GM18498 (cell line): ENCODE data around the gene TAOK2.

ENCODE experiments used
- ATAC-seq: cut with Tn5 transposase; IDR thresholded peaks from one replicate; pipeline ENCODE4 v1.9.1; 2021; ENCODE audit warnings: mild to moderate bottlenecking, moderate library complexity; ENCODE audit not compliant: unreplicated experiment

TAOK2 gene

DNA sequence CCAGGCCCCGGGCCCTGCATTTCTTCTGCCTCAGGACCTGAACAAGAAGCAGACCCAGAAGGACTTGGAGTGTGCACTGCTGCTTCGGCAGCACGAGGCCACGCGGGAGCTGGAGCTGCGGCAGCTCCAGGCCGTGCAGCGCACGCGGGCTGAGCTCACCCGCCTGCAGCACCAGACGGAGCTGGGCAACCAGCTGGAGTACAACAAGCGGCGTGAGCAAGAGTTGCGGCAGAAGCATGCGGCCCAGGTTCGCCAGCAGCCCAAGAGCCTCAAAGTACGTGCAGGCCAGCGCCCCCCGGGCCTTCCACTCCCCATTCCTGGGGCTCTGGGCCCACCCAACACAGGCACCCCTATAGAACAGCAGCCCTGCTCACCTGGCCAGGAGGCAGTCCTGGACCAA is 12.6 kb downstream of the TAOK2 start:
- no peak for ATAC-seq

DNA sequence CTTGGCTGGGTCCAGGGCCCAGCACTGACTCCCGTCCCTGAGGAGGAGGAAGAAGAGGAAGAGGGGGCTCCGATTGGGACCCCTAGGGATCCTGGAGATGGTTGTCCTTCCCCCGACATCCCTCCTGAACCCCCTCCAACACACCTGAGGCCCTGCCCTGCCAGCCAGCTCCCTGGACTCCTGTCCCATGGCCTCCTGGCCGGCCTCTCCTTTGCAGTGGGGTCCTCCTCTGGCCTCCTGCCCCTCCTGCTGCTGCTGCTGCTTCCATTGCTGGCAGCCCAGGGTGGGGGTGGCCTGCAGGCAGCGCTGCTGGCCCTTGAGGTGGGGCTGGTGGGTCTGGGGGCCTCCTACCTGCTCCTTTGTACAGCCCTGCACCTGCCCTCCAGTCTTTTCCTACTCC is 13.3 kb downstream of the TAOK2 start:
- no peak for ATAC-seq

DNA sequence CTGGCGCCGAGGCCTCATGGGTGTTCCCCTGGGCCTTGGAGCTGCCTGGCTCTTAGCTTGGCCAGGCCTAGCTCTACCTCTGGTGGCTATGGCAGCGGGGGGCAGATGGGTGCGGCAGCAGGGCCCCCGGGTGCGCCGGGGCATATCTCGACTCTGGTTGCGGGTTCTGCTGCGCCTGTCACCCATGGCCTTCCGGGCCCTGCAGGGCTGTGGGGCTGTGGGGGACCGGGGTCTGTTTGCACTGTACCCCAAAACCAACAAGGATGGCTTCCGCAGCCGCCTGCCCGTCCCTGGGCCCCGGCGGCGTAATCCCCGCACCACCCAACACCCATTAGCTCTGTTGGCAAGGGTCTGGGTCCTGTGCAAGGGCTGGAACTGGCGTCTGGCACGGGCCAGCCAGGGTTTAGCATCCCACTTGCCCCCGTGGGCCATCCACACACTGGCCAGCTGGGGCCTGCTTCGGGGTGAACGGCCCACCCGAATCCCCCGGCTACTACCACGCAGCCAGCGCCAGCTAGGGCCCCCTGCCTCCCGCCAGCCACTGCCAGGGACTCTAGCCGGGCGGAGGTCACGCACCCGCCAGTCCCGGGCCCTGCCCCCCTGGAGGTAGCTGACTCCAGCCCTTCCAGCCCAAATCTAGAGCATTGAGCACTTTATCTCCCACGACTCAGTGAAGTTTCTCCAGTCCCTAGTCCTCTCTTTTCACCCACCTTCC is 13.9 kb downstream of the TAOK2 start:
- no peak for ATAC-seq

DNA sequence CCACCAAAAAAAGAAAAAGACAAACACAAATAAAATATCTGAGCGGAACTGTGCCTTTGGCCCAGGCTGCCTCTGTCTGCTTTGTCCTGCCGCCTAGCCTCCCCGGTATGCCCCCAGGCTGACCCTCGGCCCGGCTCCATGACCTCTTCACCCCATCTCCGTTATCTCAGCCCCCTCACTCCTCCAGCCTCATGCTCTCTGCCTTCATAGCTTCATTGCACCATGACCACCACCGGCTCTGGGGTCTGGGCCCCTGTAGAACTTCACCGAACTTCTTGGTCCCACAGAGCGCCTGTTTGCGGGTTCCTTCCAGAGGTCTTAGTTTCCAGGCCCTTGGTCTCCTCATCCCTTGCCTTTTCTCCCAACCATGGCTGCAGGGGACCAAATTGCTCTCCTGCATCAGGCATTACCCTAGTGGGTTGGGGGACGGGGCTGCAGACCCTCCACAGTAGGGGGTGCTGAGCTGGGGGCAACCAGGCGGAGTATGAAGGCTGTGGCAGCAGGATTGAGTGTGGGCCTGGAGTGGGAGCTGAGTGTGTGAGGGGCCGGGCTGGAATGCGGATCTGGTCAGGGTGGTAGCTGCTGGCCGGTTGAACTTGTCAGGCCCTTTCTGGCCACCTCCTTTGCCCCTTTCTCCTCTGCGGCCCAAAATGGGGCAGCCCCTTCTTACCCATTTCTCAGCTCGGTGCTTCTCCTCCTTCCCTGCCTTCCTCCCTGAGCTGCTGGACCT is 14.8 kb downstream of the TAOK2 start:
- ATAC-seq = no peak

DNA sequence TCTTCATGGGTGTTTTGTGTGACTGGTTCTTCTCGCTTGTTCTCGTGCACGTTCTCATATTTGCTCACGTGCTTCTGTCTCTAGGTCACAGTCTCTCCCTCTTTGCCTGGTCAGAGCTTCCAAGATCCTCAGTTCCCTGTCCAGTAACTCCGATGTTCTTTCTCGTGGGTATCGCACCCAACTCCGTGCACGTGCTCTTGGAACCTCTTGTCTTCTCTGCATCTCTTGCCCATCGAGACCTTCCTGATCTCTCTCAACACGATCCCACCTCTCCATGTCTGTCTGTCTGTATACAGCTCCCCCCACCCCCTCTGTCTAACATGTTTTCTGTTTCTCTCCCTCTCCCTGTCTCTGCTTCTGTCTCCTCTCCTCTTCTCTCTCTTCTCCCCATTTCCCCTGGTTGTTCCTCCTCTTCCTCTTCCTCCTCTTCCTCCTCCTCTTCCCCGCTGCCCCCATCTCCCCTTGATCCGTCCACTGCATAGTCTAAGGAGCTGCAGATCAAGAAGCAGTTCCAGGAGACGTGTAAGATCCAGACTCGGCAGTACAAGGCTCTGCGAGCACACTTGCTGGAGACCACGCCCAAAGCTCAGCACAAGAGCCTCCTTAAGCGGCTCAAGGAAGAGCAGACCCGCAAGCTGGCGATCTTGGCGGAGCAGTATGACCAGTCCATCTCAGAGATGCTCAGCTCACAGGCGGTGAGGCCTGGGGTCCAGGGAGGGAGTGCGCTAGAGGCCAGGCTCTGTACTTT is 15.6 kb downstream of the TAOK2 start:
- ATAC-seq = no peak

DNA sequence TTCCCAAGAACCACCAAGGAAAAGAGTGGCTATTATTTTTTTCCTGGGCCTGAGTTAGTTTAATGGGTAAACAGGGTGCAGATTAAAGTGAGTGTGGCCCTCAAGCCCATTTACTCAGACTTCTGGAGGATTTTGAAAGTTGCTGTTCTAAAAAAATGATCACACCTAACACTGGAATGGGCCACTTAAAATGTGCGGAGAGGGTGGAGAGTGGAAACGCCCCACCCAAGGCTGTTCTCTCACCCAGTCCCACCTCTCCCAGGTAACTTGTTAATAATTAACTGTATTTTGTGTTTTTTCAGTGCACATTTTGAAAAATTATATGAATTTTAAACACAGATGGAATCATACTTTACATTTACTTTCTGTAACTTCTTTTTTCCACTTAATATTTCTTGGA is 16.4 kb downstream of the TAOK2 start:
- no peak for ATAC-seq

DNA sequence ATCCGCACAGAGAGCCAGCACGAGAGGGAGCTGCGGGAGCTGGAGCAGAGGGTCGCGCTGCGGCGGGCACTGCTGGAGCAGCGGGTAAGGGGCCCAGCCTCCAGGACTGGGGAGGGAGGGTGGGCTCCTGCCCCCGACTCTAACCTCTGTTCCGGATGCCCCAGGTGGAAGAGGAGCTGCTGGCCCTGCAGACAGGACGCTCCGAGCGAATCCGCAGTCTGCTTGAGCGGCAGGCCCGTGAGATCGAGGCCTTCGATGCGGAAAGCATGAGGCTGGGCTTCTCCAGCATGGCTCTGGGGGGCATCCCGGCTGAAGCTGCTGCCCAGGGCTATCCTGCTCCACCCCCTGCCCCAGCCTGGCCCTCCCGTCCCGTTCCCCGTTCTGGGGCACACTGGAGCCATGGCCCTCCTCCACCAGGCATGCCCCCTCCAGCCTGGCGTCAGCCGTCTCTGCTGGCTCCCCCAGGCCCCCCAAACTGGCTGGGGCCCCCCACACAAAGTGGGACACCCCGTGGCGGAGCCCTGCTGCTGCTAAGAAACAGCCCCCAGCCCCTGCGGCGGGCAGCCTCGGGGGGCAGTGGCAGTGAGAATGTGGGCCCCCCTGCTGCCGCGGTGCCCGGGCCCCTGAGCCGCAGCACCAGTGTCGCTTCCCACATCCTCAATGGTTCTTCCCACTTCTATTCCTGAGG is 17.4 kb downstream of the TAOK2 start:
- ATAC-seq = no peak

DNA sequence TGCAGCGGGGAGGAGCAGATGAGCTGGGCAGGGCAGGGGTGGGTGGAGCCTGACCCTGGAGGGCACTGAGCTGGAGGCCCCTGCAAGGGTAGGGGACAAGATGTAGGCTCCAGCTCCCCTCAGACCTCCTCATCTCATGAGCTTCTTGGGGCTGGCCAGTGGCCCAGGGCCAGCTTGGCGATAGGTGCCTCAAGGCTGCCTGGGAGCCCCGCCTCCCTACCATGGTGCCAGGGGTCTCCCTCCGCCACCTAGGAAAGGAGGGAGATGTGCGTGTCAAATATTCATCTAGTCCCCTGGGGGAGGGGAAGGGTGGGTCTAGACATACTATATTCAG is 17.9 kb downstream of the TAOK2 start:
- ATAC-seq = no peak

DNA sequence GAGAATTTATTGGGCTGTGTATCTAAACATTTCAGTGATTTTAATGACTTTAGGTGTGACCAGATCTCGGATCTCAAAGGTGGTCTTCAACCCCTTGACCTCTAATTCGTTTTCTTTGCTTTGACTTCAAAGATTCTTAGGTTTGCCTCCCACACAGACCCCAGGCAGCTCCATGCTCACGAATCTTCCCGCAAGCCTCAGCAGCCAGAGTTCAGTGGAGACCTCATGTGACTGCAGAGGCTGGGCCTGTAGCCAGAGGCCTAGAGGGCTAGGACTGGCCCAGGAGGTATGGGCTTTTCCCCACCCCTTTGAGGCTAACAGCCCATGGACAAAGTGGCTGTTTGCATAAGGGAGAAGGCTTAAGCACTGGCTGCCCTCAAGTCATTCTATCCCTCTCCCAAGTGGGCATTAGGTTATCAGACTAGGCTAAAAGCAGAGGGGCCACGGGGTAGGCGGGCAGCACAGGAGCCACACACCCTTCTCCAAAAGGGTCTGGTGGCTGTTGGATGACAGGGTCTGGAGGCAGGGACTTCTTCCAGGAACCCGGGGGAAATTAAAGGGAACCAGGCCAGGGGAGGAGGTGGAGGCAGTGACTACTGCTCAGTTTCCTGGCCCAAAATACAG is 18.8 kb downstream of the TAOK2 start:
- ATAC-seq = no peak

DNA sequence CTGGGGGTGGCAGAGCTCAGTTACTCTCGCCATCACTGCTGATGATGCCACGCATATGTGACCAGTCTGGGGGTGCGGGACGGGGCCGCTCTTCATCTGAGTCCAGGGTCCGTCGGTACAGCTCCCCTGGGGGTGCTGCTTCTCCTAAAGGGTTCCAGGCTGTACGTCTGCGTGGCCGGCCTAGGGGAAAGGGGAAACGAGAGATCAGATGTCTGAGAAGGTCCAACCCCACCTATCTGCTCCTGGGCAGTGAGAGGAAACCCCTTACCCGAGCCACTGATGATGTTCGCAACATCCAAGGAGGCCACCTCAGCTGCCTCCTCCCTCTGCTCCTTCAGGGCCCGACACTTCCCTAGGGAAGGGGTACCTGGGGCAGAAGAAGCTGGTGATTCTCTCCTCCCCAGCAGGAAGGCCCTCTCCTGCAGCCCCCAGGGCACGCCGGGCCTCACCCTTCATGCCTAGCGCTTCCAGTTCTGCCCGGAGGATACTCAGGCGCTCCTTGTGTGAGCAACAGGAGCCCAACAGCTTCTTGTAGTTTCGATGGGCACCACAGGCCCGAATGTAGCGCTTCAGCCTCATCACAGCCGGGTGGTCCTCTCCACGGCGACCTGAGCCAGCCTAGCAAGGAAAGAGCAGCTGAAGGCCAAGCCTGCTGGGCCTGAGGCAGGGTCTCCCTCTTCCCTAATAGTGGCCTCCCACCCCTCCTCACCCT is 19.7 kb downstream of the TAOK2 start:
- no peak for ATAC-seq

DNA sequence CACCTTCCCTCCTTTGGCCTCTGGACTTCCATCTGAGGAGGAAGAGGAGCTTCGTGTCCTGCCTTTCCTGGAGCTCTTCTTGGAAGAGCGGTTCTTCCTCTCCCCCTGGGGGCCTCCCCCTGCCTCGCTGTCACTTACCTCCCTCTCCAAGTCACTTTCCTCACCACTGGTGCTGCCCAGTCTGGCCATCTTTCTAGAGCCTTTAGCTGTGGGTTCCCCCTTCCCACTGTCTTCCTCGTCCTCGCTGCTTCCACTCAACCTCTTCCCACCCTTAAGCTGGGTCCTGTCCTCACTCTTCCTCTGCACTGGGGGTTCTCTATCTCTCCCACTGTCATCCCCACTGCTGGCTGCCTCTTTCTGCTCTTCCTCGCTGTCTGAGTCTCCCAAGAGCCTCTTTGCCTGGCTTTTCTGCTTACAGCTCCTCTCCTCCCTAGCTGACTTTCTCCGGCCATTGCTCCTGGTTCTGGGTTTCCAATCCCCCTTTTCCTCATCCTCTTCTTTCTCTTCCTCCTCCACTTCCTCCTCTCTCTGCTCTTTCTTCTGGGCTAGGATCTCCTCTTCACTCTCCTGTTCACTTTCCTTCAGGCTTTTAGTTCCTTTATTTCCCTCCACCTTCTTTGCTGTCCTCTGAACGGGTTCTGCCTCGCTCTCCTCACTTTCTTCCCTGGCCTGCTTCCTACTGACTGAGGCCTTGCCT is 20.4 kb downstream of the TAOK2 start:
- no peak for ATAC-seq

DNA sequence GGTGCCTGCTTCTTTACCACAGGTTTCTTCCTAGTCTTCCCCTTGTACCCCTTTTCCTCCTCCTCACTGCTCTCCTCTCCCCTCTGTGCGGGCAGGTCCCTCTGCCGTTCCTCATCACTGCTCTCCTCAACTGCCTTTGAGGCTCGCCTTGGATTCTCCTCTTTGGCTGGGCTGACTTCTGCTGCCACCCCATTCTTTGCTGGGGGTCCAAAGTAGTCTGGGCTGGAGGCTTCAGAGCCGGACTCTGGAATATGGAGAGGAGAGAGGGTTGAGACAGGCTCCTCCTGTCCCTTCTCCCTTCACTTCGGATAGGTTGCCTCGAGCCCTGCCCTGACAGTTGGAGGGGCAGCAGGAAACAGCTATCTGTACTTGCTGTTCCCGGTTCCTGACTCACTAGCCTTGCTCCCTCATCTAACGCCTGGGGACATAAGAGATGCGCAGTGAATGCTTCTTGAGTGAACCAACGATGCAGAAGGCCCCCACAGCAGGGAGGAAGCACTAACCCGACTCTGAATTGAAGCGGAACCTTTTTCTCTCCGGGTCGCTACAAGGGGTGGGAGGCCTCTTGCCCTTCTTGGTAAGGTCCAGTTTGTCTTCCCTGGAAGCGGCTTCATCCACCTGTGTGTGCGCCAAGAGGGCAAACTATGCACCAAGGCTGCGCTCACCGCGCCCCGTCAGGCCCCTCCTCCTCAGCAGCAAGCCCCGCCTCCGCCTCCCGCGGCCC is 21.1 kb downstream of the TAOK2 start:
- no peak for ATAC-seq

DNA sequence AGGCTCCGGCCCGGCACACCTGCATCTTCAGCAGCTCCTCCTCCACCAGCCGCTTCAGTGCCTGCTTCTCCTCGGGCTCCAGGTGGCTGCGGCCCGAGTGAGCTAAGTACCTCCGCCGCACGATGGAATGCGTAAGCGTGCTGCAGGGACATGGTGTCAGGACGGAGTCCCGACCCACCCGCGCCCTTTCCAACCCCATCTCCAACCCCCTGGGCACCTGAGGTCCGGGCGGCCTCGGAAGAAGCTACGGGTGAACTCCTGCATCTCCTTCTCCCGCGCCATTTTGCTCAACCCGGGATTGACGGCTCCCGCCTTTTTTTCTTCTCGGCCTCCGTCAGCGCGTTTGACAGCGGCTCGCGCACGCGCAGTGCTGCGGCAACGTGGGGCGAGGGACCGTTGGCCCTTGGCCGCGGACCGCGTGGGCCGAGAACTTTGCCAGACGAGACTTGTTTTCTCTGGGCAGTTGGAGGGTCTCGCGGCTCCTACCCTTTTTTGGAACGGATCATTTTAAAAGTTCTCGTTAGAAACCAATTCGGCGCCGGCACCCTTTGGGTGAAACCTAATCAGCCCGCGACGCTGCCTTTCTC is 21.7 kb downstream of the TAOK2 start, which contains the start of gene HIRIP3:
Gene HIRIP3, minus strand, starts transcription at position 294 of the 587 bp plus-strand sequence. Its CDS starts 12 bp downstream, at position 282.
- peak; percentile 54 for ATAC-seq

DNA sequence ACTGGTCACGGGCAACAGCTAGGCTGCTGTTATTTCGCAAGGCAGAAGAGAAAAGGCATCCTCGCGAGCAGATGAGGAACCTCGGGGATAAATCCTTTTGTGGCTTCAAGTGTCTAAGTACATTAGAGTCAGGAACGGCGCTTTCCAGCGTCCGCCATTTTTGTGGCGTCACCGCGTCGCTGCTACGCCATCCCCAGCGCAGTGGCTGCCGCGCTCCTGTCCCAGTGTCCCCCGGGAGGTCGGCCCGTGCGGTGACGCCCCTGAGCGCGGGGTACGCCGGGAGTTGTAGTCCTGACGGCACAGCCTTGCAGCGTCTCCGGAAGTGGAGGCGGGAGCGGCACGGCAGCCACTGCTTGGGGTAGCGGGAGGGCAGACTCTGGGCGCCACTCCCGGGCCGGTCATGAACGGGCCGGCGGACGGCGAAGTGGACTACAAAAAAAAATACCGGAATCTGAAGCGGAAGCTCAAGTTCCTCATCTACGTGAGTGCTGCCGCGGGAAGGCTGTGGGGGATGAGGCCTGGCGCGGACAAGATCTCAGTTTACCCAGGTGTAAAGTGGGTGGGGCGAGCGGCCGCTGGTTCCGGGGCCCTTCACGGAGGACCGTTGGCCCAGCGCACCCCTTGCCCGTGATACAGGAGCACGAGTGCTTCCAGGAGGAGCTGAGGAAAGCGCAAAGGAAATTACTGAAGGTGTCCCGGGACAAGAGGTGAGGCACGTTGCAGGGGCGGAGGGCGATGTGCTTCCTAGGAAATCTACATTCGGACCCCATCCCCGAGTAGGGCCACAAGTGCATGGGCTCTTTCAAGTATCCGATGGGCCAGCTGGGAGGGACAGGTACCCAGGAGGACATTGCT is 22.5 kb downstream of the TAOK2 start, which contains the start of gene INO80E:
Gene INO80E, plus strand, starts transcription at position 331 of the 855 bp plus-strand sequence. Its CDS starts 70 bp downstream, at position 401.
- ATAC-seq = peak; percentile 91

DNA sequence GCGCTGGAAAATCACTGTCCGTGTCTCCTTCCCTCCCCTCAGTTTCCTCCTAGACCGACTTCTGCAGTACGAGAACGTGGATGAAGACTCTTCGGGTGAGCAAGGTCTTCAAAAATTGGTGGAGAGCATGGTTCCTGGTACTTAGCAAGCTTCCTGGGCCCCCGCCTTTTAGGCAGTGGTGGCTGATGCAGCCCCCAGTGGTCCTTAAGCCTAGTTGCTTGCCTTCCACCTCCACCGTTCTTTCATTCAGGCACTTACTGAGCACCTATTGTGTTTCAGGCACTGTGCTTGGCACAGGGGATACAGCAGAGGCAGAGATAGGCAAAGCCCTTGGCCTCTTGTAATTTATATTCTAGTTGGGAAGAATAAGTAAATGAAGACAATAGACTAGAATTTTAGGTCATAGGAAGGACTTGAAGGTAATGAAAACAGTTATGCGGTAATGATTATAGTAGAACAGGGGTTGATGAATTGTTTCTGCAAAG is 23.1 kb downstream of the TAOK2 start:
- ATAC-seq = no peak

DNA sequence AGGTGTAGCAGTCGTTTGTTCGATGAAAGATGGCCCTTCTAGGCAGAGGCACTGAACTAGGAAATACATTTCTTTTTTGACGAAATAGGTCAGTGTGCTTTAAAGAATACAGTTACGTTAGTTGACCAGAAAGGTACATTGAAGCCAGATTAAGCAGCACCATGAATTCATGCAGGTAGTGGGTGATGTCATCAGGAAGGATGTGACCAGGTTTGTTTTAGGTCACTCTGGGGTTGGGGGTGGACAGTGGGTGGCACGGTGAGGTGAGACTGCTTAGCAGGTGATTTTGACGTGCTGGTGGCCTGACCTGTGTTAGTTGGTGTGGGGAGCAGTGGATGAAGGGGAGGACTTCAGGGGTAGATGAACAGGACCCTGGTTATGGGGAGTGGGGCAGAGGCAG is 25.9 kb downstream of the TAOK2 start:
- no peak for ATAC-seq
